ENCODE results near the gene SLC7A11.

The SLC7A11 gene

DNA sequence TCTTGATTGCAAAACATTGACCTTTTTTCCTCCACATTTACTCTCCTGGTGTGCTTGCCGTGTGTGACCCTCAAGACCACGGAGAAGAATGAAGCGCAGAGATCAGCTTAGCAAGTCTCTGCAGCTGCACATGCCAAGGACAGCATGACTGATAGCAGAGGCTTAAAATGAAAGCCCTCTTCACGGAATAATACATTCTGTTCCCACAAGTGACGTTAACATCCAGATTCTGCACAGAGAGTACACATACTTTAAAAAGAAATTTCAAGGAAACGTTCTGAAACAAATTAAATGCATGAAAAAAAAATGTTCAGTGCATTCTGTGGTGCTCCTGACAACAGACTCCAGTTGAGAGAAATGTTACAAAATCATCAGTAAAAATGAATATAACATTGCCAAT, 60.9 kb downstream of the SLC7A11 start:
- TF ChIP-seq GATA3 (IDR thresholded peaks at IDR 0.05; ENCODE audit: low read depth, low read length): no peak
- TF ChIP-seq GATA2 (IDR thresholded peaks at IDR 0.05; ENCODE audit: low read depth, low read length): no peak

DNA sequence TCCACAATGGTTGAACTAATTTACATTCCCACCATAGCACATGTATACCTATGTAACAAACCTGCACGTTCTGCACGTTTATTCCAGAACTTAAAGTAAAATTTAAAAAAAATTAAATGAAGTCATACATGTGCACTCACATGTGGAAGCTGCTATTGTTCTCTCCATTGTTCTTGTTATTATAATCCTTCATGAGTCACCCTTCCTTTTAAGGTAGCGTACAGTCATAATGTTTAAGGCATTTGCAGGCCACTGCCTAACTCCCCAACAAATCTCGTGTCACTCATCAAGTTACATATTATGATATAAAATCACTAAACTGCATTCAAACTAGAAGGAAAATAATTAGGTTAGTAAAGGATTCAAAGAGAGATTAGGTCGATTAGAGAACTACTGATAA, 63.6 kb downstream of the SLC7A11 start:
- no peak for TF ChIP-seq GATA2 (IDR thresholded peaks at IDR 0.05; ENCODE audit: low read depth, low read length)
- no peak for TF ChIP-seq GATA3 (IDR thresholded peaks at IDR 0.05; ENCODE audit: low read depth, low read length)

- no peak for TF ChIP-seq GATA2 (IDR thresholded peaks at IDR 0.05; ENCODE audit: low read depth, low read length)
- TF ChIP-seq GATA3 (IDR thresholded peaks at IDR 0.05; ENCODE audit: low read depth, low read length): no peak
Measured at GRCh38 chr4:138177278-138177968, 64.7 kb downstream of the SLC7A11 start.

DNA sequence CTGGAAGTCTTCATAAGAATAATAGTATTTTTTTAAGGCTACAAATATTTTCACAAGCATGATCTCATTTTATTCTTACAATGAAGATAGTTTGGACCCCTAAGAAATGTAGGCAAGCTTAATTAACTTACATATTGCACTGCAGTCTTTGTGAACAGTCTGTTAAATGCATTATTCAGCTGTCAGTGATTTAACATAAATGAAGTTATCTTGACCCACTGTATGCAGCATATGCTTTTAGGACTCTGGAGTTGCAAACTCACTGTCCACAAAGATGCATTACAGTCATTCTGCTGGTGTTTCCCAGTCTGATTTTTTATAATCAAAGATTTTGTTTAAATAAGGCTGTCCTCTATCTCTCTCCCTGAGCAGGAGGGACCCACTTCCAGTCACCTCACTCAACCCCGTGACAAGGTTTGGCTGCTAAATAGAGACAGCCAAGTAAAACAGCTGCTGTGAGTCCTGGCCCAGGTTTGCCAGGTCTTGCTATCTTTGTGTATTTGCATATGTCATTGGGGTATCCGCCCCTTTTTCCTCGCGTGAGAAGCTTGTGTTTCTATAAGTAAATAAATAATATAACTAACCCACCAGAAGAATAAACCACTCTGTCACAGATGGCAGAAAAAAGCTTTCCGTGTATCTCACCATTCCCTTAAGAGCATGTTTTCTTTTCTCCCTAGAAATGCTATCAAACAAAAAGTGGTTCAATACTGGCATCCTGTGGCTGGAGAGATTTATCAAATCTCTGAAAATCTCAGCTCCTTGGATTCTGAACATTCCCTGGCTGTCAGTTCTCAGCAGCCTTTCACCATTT, 67.0 kb downstream of the SLC7A11 start:
- TF ChIP-seq GATA2 (IDR thresholded peaks at IDR 0.05; ENCODE audit: low read depth, low read length): no peak
- TF ChIP-seq GATA3 (IDR thresholded peaks at IDR 0.05; ENCODE audit: low read depth, low read length): no peak

DNA sequence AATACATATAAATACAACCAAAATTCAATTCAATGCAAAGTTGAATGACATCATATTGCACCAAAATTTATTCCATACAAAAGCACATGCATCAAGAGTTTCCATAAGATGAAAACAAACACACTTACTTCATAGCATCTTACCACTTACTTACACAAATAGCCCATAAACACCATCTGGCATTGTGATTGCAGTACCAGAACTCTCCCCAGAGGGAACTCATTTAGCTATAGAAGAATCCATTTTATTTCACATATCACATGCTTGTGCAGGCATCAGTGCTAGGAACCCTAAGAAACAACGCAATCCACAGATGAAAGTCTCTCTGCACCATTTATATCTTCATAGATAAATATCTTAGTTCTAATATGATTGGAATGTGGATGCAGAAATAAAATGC, 77.9 kb downstream of the SLC7A11 start:
- no peak for TF ChIP-seq GATA3 (IDR thresholded peaks at IDR 0.05; ENCODE audit: low read depth, low read length)
- no peak for TF ChIP-seq GATA2 (IDR thresholded peaks at IDR 0.05; ENCODE audit: low read depth, low read length)

DNA sequence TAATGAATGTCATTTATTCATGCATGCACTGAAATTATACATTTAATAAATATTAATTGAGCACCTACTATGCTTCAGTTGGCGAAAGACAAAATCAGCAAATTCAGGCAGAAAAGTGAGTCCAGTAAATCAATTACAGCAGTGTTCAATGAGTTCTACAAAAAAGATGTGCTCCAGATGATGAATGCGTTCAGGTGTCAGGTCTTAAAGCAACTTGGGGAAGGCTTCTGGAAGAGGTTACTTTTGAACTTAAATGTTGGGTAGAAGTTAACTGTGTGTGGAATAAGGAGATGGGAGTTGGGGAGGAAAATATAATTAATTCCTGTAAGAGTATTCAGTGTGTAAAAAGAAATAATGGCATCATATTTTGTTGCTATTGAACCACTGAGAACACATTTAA, 79.0 kb downstream of the SLC7A11 start:
- no peak for TF ChIP-seq GATA3 (IDR thresholded peaks at IDR 0.05; ENCODE audit: low read depth, low read length)
- TF ChIP-seq GATA2 (IDR thresholded peaks at IDR 0.05; ENCODE audit: low read depth, low read length): no peak

- no peak for TF ChIP-seq GATA3 (IDR thresholded peaks at IDR 0.05; ENCODE audit: low read depth, low read length)
- no peak for TF ChIP-seq GATA2 (IDR thresholded peaks at IDR 0.05; ENCODE audit: low read depth, low read length)
Measured at GRCh38 chr4:138162259-138162658, 79.9 kb downstream of the SLC7A11 start.

DNA sequence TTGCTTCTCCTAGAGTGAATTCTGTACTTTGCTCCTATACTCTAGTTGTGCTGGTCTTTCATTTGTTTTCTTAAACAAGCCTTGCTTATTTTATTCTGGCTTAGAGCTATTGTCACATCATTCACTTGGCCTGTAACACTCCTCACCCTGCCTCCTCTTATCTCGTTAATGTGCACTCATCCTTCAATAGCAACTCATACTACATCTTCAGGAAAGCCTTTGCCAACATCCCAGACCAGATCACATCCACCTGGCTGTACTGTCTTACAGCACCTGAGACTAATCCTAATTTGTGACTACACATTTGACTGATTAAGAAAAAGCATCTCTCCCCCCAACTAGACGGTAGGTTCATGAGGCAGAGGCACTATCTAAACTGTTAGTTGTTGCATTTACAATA, 80.8 kb downstream of the SLC7A11 start:
- TF ChIP-seq GATA3 (IDR thresholded peaks at IDR 0.05; ENCODE audit: low read depth, low read length) (no peak), GATA2 (IDR thresholded peaks at IDR 0.05; ENCODE audit: low read depth, low read length) (no peak)

- no peak for TF ChIP-seq GATA2 (IDR thresholded peaks at IDR 0.05; ENCODE audit: low read depth, low read length)
- TF ChIP-seq GATA3 (IDR thresholded peaks at IDR 0.05; ENCODE audit: low read depth, low read length): no peak
Measured at GRCh38 chr4:138158746-138159297, 83.3 kb downstream of the SLC7A11 start.

GRCh38 chr4:138140879-138141278, 101.3 kb downstream of the SLC7A11 start:
- no peak for TF ChIP-seq GATA3 (IDR thresholded peaks at IDR 0.05; ENCODE audit: low read depth, low read length)
- no peak for TF ChIP-seq GATA2 (IDR thresholded peaks at IDR 0.05; ENCODE audit: low read depth, low read length)

DNA sequence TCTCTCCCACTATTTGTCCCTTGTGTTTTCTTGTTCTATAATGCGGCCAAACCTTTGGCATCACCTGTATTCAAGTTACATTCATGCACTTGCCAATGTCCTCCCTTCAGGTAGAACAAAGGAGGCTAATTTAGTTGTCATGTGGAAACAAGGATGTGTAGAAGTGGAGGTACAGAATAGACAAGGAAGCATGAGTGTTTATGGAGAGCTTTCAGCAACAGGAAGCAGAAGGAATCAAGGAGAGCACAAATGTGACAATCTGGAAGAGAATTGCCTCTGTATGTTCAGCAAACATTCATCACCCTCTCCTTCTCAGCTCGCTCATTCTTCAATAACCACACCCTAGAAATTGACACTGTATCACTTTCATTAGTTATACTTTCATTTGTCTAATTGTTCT, 103.4 kb downstream of the SLC7A11 start:
- TF ChIP-seq GATA3 (IDR thresholded peaks at IDR 0.05; ENCODE audit: low read depth, low read length): no peak
- no peak for TF ChIP-seq GATA2 (IDR thresholded peaks at IDR 0.05; ENCODE audit: low read depth, low read length)

- TF ChIP-seq GATA3 (IDR thresholded peaks at IDR 0.05; ENCODE audit: low read depth, low read length): no peak
- TF ChIP-seq GATA2 (IDR thresholded peaks at IDR 0.05; ENCODE audit: low read depth, low read length): no peak
Measured at GRCh38 chr4:138135610-138136009, 106.5 kb downstream of the SLC7A11 start.

DNA sequence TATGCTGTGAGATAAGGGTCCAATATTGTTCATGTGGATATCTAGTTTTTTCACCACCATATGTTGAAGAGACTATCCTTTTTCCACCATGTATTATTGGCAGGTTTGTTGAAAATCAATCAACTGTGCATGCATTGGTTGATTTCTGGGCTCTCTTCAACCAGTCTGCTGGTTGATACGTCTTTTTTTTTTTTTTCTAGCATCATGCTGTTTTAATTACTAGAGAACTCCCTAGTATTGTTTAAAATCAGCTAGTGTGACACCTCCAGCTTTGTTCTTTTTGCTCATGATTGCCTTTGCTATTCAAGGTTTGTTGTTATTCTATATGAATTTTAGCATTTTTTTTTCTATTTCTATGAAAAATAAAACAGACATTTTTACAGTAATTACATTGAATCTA, 123.9 kb downstream of the SLC7A11 start:
- TF ChIP-seq GATA3 (IDR thresholded peaks at IDR 0.05; ENCODE audit: low read depth, low read length) (no peak), GATA2 (IDR thresholded peaks at IDR 0.05; ENCODE audit: low read depth, low read length) (no peak)

GRCh38 chr4:138115053-138115452, 127.1 kb downstream of the SLC7A11 start:
- TF ChIP-seq GATA2 (IDR thresholded peaks at IDR 0.05; ENCODE audit: low read depth, low read length) (no peak), GATA3 (IDR thresholded peaks at IDR 0.05; ENCODE audit: low read depth, low read length) (no peak)

GRCh38 chr4:138114434-138114833, 127.7 kb downstream of the SLC7A11 start:
- TF ChIP-seq GATA3 (IDR thresholded peaks at IDR 0.05; ENCODE audit: low read depth, low read length) (no peak), GATA2 (IDR thresholded peaks at IDR 0.05; ENCODE audit: low read depth, low read length) (no peak)
